SU-DHL-6 (cell line): ENCODE results near the gene DERL3.

Source experiments
- H2AFZ ChIP-seq: fragments of 200-600 bp; sonication (generic); 2 replicates; pipeline ENCODE4 v1.6.1; 2014; ENCODE audit warnings: low read depth, mild to moderate bottlenecking, moderate library complexity, mixed read lengths, antibody characterized with exemption, low read length; ENCODE audit not compliant: severe bottlenecking
- H3F3A ChIP-seq: fragments of 200-600 bp; shearing (Covaris generic); 2 replicates; pipeline ENCODE4 v1.6.0; 2016; ENCODE audit warnings: antibody characterized with exemption, mild to moderate bottlenecking; ENCODE audit not compliant: insufficient read depth
- H3K27ac ChIP-seq: fragments of 200-600 bp; sonication (generic); 2 replicates; pipeline ENCODE4 v1.5.1; 2016; ENCODE audit warnings: low read depth, mild to moderate bottlenecking, low read length, moderate library complexity, mixed read lengths
- H3K27me3 ChIP-seq: fragments of 200-600 bp; sonication (generic), shearing (Covaris generic); 2 replicates; pipeline ENCODE4 v1.6.0; 2014; ENCODE audit warnings: mild to moderate bottlenecking, low read length
- H3K36me3 ChIP-seq: fragments of 200-600 bp; sonication (generic); 2 replicates; pipeline ENCODE4 v1.6.1; 2014; ENCODE audit warnings: mild to moderate bottlenecking, low read length, mixed read lengths
- H3K4me2 ChIP-seq: fragments of 300-600, 200-600 bp; shearing (Covaris generic), sonication (generic); 2 replicates; pipeline ENCODE4 v1.6.0; 2014; ENCODE audit warnings: low read length, low read depth, mild to moderate bottlenecking; ENCODE audit not compliant: poor library complexity, severe bottlenecking
- H3K4me3 ChIP-seq: fragments of 200-600 bp; sonication (generic); 2 replicates; pipeline ENCODE4 v1.5.1; 2014; ENCODE audit warnings: antibody characterized with exemption, low read length, mild to moderate bottlenecking, mixed read lengths; ENCODE audit not compliant: insufficient read depth, poor library complexity, severe bottlenecking
- H3K79me2 ChIP-seq: fragments of 200-600 bp; sonication (generic); 2 replicates; pipeline ENCODE4 v1.6.1; 2014; ENCODE audit warnings: mild to moderate bottlenecking, low read length, moderate library complexity; ENCODE audit not compliant: insufficient read depth
- H3K9ac ChIP-seq: fragments of 200-600 bp; sonication (generic); 2 replicates; pipeline ENCODE4 v1.7.0; 2014; ENCODE audit warnings: mild to moderate bottlenecking, low read length
- H3K9me2 ChIP-seq: fragments of 200-600 bp; sonication (generic); replicated peaks from 2 replicates; pipeline ENCODE4 v1.6.1; 2014; ENCODE audit warnings: low read length; ENCODE audit not compliant: insufficient read depth
- H3K9me3 ChIP-seq: fragments of 200-600 bp; sonication (generic); 2 replicates; pipeline ENCODE4 v1.6.1; 2014; ENCODE audit warnings: low read length, mixed read lengths; ENCODE audit not compliant: insufficient read depth
- H4K20me1 ChIP-seq: fragments of 200-600 bp; sonication (generic); 2 replicates; pipeline ENCODE4 v1.6.1; 2014; ENCODE audit warnings: low read depth, mild to moderate bottlenecking, antibody characterized with exemption, low read length, moderate library complexity, mixed read lengths
- CTCF ChIP-seq: fragments of 200-600 bp; sonication (generic); IDR thresholded peaks from one replicate; pipeline ENCODE4 v1.5.1; 2017; ENCODE audit warnings: antibody characterized with exemption, mild to moderate bottlenecking, low read length, moderate library complexity; ENCODE audit not compliant: insufficient read depth, poor library complexity, severe bottlenecking
- EZH2phosphoT487 ChIP-seq: fragments of 200-600 bp; sonication (generic), shearing (Covaris generic); conservative IDR thresholded peaks from 2 replicates; pipeline ENCODE4 v1.6.1; 2018; ENCODE audit warnings: mild to moderate bottlenecking, antibody characterized with exemption, low read length, moderate library complexity, mixed read lengths

DERL3 gene

DNA sequence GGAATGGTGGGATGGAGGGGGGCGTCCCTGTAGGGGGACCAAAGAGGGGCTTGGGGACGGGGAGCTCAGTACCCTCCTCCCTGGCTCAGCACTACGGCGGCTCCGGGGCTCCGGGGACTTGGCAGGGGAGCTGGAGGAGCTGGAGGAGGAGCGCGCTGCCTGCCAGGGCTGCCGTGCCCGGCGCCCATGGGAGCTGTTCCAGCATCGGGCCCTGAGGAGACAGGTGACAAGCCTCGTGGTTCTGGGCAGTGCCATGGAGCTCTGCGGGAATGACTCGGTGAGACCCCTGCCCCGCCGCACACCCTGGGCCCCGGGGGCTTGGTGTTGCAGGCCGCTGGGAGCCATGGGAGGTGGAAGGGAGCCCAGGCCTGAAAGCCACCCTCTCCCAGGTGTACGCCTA, 43.6 kb upstream of the DERL3 start:
- Histone ChIP-seq H2AFZ (no peak overlapping the region), H3K27me3 (no peaks in the 10 kb centered on the region), H3K27ac (no peak overlapping the region), H3F3A (no peaks in the 10 kb centered on the region), H3K4me2 (no peak overlapping the region), H3K9me2 (no peaks in the 10 kb centered on the region), H3K4me3 (no peak overlapping the region), H3K9ac (no peak overlapping the region), H4K20me1 (no peaks in the 10 kb centered on the region), H3K36me3 (no peaks in the 10 kb centered on the region), H3K9me3 (no peaks in the 10 kb centered on the region), H3K79me2 (no peaks in the 10 kb centered on the region)
- no peak for TF ChIP-seq EZH2phosphoT487
- no peak for TF ChIP-seq CTCF

DNA sequence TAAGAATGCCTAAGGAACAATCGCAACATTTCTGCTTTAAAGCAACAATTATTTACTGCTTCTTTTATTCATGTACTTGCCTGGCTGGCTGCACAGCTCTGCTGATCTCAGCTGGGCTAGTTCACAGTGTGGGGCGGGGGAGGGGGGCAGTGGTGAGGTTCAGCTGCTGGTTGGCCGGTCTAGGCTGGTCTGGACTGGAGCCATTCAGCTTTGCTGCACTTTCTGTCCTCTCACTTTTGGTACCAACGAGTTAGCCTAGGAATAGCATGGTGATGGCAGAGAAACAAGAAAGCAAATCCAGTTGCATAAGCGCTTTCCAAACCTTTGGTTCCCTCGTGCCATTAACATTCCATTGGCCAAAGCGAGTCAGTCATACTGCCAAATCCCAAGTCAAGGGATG, 39.4 kb upstream of the DERL3 start:
- Histone ChIP-seq H3K27ac (no peak overlapping the region), H3K9me2 (no peaks in the 10 kb centered on the region), H3K79me2 (no peaks in the 10 kb centered on the region), H2AFZ (no peak overlapping the region), H3K9ac (no peak overlapping the region), H3K27me3 (no peaks in the 10 kb centered on the region), H4K20me1 (no peaks in the 10 kb centered on the region), H3F3A (no peaks in the 10 kb centered on the region), H3K9me3 (no peaks in the 10 kb centered on the region), H3K36me3 (no peaks in the 10 kb centered on the region), H3K4me3 (no peak overlapping the region), H3K4me2 (no peak overlapping the region)
- no peak for TF ChIP-seq CTCF
- no peak for TF ChIP-seq EZH2phosphoT487

DNA sequence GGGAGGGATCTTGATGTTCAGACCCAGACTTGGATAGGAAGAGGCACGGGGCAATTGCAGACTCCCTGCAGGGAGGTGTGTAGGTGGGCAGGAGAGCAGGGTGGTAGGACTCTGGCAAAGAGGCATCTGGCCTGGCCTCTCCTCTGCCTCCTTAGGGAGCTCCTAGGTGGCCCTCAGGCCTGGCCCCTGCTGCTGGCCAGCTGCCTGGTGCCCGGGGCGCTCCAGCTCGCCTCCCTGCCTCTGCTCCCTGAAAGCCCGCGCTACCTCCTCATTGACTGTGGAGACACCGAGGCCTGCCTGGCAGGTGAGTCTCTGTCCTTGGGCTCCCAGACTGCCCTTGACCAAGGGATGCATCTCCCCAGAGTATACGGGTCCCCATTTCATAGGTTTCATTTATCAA, 38.8 kb upstream of the DERL3 start:
- Histone ChIP-seq H3K27ac (no peak overlapping the region), H3F3A (no peaks in the 10 kb centered on the region), H3K9me3 (no peaks in the 10 kb centered on the region), H3K27me3 (no peaks in the 10 kb centered on the region), H3K36me3 (no peaks in the 10 kb centered on the region), H3K4me3 (no peak overlapping the region), H4K20me1 (no peaks in the 10 kb centered on the region), H3K79me2 (no peaks in the 10 kb centered on the region), H2AFZ (no peak overlapping the region), H3K4me2 (no peak overlapping the region), H3K9me2 (no peaks in the 10 kb centered on the region), H3K9ac (no peak overlapping the region)
- no peak for TF ChIP-seq CTCF
- TF ChIP-seq EZH2phosphoT487 = no peak

- H3K36me3 ChIP-seq = no peaks in the 10 kb centered on the region
- no peak overlapping the region for H3K27ac ChIP-seq
- H3K9me3 ChIP-seq = no peaks in the 10 kb centered on the region
- no peak for TF ChIP-seq EZH2phosphoT487
- TF ChIP-seq CTCF = no peak
- no peak overlapping the region for H3K4me3 ChIP-seq
- no peak overlapping the region for H3K9ac ChIP-seq
- no peak overlapping the region for H3K4me2 ChIP-seq
- no peaks in the 10 kb centered on the region for H3K9me2 ChIP-seq
- H2AFZ ChIP-seq = no peak overlapping the region
- H3F3A ChIP-seq = no peaks in the 10 kb centered on the region
- no peaks in the 10 kb centered on the region for H3K27me3 ChIP-seq
- no peaks in the 10 kb centered on the region for H4K20me1 ChIP-seq
- H3K79me2 ChIP-seq = no peaks in the 10 kb centered on the region
Measured at GRCh38 chr22:23875801-23876200, 37.0 kb upstream of the DERL3 start.
